NOMO-1 treated with DMSO at 0.1 percent for 48 hours (cell line): ENCODE data around the gene RAB25.
"Not testable (repeated sequence)": the region's sequence is repeated elsewhere in the genome, so short reads cannot be mapped to it uniquely, and the experiment has no call there.

Experiments
- DNase-seq: peaks from one replicate; lab custom pipeline; 2025; ENCODE audit not compliant: unreplicated experiment; lab: John Stamatoyannopoulos, UW

The RAB25 gene

DNA sequence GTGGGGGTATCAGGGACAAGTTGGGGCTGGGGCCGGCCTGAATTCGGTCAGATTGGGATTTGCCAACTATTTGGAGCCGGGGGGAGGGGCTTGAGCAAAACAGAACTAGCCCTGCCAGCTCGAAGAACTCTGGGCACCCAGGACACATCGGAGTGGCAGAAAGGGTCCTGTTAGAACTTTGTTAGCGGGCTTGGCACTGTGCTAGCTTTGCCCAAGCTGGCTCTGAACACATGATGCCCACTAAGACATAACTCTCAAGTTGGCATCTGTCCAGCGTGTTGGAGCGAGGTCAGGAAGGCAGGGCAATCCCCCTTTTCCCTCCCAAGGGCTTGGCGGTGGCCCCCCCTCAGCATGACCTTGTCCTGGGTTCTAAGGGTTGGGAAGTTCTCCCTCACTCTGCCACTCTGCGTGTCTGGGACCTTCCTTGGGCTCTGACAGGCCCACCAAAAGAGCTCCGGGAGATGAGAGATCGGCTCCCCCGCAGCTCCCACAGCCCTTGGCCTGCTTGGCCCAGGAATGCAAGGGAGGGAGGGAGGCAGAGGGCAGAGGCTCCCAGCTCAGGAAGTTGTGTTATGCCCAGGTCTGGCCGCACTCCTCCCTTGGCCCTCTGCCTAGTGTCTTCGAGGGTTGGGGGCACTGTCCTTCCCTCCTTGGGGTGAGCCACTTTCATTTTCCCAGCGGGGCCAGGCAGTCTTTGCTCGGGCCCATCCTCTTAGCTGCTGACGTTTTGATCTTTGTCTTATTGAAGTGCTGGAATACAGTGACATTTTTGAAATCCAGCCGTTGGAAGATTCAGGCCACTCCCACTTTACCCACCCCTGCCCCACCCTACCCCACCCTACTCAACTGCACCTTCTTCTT lies 54.8 kb downstream of the RAB25 start:
- no peak for DNase-seq

DNA sequence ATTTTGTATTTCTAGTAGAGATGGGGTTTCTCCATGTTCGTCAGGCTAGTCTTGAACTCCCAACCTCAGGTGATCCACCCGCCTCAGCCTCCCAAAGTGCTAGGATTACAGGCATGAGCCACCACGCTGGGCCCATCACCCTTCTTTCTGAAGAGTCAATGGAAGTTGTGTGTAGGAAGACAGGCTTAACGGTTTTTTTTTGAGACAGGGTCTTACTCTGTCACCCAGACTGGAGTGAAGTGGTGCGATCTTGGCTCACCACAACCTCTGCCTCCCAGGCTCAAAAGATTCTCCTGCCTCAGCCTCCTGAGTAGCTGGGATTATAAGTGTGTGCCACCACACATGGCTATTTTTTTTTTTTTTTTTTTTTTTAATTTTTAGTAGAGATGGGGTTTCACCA lies 55.8 kb downstream of the RAB25 start:
- DNase-seq: not testable (repeated sequence)

DNA sequence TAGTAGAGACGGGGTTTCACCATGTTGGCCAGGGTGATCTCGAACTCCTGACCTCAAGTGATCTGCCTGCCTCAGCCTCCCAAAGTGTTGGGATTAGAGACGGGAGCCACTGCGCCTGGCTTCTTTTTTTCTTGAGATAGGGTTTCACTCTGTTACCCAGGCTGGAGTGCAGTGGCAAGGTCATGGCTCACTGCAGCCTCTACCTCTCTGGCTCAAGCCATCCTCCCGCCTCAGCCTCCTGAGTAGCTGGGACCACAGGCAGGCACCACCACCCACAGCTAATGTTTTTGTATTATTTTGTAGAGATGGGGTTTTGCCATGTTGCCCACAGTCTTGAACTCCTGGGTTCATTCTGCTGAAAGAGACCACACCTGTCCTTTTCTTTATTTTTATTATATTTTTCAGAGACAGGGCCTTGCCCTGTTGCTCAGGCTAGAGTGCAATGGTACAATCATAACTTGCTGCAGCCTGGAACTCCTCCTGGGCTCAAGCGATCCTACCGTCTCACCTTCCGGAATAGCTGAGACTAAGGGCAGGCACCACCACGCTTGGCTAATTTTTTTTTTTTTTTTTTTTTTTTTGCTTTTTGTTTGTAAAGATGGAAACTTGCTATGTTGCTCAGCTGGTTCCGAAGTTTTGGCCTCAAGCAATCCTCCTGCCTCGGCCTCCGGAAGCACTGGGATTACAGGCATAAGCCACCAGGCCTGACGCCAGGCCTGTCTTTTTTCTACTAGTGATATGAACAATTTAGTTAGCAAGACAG lies 56.6 kb downstream of the RAB25 start:
- DNase-seq: no peak

DNA sequence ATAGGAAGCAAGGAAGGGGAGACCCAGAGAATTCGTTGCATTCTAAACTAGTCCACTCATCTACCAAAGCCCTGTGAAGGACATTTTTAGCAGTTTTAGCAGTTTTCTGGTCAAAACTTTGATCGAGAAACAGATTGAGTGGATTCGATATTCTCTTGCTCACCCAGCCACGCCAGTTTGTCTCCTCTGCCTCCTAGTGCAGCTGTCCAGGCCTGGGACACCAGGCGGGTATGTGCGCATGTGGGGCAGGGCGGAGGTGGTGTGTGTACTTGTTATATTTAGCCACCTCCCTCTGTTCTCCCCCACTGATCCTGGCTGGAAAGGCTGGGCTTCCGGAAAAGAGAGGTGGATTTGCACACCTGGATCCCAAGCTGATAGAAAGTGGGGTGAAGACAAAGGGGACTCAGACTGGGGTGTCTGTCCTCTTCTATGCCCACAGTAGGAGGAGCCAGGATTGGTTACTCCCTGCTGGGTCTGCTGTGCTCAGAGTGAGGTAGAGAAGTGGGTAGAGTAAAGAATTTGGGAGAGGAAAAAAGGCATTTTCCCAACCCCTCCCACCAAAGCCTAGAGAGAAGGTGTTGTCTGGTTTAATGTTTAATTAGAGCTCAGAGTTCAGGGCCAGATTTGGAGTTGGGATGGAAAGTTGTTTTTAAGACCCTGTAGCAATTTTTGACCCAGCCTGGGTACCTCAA lies 57.4 kb downstream of the RAB25 start:
- DNase-seq: no peak

DNA sequence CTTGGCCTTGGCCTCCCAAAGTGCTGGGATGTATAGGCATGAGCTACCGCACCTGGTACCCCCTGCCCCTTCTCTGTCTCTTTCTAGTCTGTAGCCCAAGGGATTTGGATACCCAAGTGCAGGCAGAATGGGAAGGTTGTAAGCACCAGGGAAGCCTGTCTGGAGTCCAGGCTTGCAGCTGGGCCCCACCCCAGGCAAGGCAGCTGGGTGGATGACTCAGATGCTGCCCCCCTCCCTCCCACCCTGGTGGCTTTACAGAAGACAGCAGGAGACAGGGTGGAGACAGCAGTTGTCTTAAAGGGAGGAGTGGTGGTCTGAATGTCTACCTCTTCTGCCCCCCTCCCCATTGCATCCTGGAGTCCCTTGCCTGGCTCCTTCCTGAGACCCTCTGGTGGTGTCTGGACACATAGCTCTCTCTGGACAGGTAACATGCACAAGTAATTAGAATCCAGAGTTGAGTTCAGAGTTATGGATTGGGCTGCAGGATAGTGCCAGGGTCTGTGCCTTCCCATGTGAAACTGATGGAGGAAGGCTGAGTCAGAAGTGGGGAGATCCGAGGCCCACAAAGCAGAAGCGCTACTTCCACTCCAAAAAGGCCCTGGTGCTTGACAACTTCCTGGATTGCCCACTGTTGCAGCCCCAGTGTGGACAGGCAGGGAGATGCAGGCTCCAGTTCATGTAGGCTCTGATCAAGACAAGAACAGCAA lies 58.7 kb downstream of the RAB25 start:
- peak; percentile 95 for DNase-seq
